AML-193 (cell line): ENCODE data around the gene PCGF2.
"Not testable (repeated sequence)": the region's sequence is repeated elsewhere in the genome, so short reads cannot be mapped to it uniquely, and the experiment has no call there.

ENCODE experiments used
- DNase-seq, 2 experiments: peaks; one replicate each; lab custom pipeline; 2025; lab: John Stamatoyannopoulos, UW

Gene PCGF2

GRCh38 chr17:38748149-38748891 is at the start of gene PCGF2:
Gene PCGF2 (minus strand): TSS chr17:38748336. CDS start chr17:38740402, 7,934 bp downstream.
- DNase-seq: no peak

- DNase-seq: no peak
Observed at GRCh38 chr17:38797828-38798227, 49.7 kb upstream of the PCGF2 start.

- peak in 1 of 2 experiments; percentile 21 for DNase-seq
Observed at GRCh38 chr17:38797158-38797490, 49.0 kb upstream of the PCGF2 start.

DNA sequence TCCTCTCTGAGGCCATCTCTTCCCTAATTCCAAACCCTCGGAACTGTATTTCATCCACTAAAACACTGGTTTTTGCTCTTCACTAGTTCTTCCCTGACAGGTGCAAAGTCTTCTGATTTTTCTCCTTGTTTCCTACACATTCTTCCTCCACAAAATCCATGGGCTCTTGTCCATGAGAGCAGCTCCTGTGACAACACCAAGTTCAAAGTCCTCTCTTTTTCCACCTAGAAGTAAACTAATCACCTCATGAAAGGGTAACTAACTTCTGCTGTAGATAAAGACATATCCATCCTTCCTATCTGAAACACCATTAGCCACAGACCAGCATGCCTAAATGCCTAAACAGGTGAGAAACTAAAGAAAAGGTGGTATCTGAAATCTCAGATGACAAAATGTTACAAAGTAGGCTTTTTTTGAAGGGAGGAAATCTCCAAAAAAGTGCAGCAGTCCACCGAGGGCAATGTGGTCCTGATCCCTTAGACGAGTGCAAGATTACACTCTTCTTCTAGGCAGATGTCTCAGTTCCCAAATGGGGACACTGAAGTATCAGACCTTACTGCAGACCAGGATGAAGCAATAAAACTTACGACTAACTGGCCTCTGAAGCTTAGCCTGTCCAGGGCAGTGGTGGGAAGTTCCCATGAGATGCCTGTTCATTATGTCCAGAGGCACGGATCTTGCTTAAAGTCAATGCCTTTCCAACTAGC is 48.5 kb upstream of the PCGF2 start:
- peak; percentile 21 to 29 for DNase-seq

DNA sequence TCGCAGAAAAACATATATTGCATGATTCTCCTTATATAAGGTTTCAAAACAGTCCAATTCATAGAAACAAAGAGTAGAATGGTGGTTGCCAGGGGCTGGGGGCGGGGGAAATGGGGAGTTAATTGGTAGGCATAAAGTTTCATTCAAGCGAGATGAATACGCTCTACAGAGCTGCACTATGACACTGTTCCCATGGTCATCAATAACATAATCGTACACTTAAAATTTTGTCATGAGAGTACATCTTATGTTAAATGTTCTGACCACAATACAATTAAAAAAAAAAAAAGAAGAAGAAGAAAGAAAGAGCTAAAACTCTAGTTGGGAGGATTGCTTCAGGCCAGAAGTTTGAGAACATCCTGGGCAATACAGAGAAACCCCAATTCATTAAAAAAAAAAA is 46.1 kb upstream of the PCGF2 start:
- DNase-seq: no peak

DNA sequence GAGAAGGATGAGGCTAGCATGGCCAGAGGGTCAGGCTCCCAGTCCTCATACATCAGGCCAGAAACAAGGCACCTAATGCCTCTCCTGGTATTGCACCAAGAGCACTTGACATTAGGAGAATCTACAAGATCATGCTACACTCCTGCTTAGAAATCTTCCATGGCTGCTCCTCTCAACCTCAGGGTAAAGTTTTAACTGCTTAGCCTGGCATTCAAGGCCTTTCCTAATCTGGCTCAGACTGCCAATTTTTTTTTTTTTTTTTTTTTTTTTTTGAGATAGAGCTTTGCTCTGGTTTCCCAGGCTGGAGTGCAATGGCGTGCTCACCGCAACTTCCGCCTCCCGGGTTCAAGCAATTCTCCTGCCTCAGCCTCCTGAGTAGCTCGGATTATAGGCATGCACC is 43.0 kb upstream of the PCGF2 start:
- no peak for DNase-seq

GRCh38 chr17:38790148-38790707 is 42.1 kb upstream of the PCGF2 start:
- DNase-seq: not testable (repeated sequence)

GRCh38 chr17:38789185-38789584 is 41.0 kb upstream of the PCGF2 start:
- no peak for DNase-seq

DNA sequence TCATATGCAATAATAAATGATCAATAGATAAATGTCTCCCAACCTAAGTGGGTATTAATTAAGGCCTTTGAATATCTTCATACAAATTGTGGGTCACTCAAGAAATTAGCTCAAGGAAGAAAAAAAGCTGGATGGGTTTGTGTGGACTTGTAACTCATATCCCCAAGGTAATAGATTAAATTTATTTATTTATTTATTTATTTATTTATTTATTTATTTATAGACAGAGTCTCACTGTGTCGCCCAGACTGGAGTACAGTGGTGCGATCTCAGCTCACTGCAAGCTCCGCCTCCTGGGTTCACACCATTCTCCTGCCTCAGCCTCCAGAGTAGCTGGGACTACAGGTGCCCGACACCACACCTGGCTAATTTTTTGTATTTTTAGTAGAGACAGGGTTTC is 39.9 kb upstream of the PCGF2 start:
- DNase-seq: not testable (repeated sequence)

- DNase-seq: no peak
Observed at GRCh38 chr17:38786372-38786771, 38.2 kb upstream of the PCGF2 start.

DNA sequence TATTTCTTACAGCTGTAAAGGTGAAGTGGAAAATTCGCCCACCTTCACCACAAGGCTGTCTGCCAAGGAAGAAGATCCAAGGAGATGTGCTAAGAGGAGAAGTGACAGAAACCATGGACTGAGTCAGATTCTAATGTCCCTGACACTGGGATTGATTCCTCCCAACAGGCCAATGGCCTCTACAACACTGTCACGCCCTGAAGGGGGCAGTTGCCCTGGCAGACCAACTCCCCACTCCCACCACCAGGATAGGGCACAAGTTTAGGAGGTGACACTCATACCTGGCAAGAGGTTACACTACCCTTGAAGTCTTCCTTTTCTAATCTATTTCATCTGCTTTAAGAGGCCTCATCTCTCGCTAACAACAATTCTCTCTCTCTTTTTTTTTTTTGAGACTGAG is 35.1 kb upstream of the PCGF2 start:
- no peak for DNase-seq

- DNase-seq: no peak
Observed at GRCh38 chr17:38779965-38780752, 32.0 kb upstream of the PCGF2 start.

GRCh38 chr17:38777641-38778250 is 29.6 kb upstream of the PCGF2 start:
- no peak for DNase-seq

- no peak for DNase-seq
Observed at GRCh38 chr17:38773258-38773657, 25.1 kb upstream of the PCGF2 start.

DNA sequence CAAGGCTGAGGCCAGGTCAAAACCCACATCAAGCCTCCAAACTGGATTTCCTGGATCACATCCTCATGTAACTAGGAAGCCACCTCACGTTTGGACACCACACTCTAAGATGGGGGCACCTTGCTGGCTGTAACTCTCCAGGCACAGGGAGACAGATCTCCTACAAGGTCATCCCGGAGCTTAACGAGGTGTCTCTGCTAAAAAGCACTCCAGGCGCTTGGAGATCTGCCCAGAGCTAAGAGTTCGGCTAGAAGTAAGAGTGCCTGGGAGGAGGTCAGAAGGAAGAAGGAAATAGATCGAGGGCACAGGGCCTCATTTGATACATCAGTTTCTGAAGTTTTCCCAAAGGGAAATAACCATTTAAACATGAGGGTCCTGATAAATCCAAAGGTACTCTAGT is 20.3 kb upstream of the PCGF2 start:
- no peak for DNase-seq

DNA sequence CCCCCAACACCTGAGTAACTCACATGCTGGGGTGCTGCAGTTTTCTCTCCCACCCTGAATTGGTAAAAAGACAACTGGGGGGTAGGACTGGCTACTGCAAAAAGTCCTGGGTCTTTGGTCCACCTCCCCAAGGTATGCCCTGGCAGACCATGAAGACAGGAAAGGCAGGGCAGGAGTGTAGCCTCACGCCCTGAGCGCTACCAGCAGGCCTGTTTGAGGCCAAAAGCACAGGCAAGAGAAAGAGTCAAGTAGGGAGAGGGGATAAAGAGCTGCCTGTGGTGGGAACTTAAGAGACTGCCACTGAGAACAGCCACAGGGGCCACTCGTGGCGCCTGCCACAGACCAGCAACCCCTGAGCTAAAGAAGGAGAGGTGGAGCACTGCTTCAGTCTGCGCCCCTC is 18.2 kb upstream of the PCGF2 start:
- DNase-seq: no peak

DNA sequence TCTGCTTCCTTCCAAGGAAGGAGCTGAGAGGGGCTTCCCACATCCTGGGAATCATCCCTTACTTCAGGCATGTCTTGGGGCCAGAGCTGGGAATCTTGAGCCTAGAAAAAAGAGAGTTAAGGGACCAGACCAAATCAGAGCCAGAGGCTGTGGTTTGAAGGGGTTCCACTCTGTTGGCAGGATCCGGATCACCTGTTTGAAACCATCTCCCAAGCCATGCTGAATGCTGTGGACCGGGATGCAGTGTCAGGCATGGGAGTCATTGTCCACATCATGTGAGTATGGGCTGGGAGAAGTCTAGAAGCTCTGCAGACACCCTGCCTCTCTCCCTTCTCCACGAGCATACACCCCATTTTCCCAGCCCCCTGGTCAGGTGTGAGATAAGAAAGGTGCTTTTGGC is 14.1 kb upstream of the PCGF2 start:
- DNase-seq: no peak

DNA sequence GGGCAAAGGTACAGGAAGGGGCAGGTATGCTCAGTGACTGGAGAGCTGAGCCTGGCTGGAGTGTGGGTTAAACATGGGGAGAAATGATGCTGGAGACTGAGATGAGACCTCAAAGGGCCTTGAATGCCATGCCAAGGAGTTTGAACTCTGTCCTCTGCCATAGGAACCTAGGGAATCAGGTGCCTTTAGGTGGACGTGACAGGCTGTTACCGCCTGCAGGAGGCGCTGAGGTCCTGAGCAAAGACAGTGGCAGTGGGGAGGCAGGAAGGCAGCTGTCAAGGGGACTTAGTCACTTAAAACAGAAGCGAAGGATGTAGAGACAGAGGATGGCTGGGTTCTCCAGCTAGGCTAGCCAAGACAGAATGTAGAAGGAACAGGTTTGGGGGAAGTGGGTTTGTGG is 13.5 kb upstream of the PCGF2 start:
- peak; percentile 31 to 53 for DNase-seq

GRCh38 chr17:38753071-38753506 is 5.0 kb upstream of the PCGF2 start:
- DNase-seq: no peak

GRCh38 chr17:38752308-38753070 is 4.4 kb upstream of the PCGF2 start, which contains the start of gene PSMB3:
Gene PSMB3 (plus strand): TSS chr17:38752741. CDS start chr17:38752827, 86 bp downstream.
- peak; percentile 100 for DNase-seq

DNA sequence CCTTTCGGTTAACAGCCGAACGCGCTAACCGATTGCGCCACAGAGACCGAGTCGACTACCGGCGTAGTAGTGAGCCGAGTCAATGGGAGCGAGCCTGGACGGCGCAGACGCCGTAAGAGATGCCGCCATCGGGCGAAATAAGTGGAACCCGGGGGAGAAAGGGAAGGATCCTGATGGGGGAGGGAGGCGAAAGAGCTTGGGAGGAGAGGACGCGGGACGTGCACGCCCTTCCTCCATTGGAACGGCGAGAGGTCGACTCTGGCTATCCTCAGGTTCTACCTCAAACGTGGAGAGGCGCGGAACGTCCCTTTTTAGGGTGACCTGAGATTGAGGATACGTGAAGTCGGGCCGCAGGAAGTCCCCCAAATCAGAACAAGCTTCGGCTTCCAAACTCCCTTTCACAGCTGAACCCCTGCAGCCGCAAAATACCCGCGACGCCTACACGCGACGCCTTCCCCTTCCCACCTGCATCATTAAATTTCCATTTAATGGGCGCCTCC is 3.7 kb upstream of the PCGF2 start:
- DNase-seq: peak; percentile 67 to 74
